Kidney (tissue), 14 donors: ENCODE data around the gene SLC43A1. TPM values are rescaled to one million over a fixed set of nuclear protein-coding genes. Genes with fewer than 3 reads are reported as not detected.

Source experiments
- DNase-seq, 5 donors: peaks; one replicate each; pipeline ENCODE4 v3.0.0-alpha.2; 2013 to 2020
- FAIRE-seq: peaks from 2 replicates; lab custom pipeline; 2012; peaks lifted over from hg19 to GRCh38; lab: Jason Lieb, UNC
- H3K27ac ChIP-seq, 2 donors: one replicate each; pipeline ENCODE4 v1.7.0; 2013; ENCODE audit warnings: low read depth in 2 of 2, low read length in 2 of 2, inconsistent platforms in 1 of 2
- H3K27me3 ChIP-seq: one replicate; pipeline ENCODE4 v1.7.1; 2013; ENCODE audit warnings: low read length, inconsistent platforms; ENCODE audit not compliant: control insufficient read depth, insufficient read depth
- H3K36me3 ChIP-seq, 3 donors: one replicate each; pipeline versions ENCODE4 v1.7.0 to v1.7.1; 2013; ENCODE audit warnings: low read length in 3 of 3, control low read depth in 1 of 3, inconsistent platforms in 1 of 3; ENCODE audit not compliant: insufficient read depth in 3 of 3, control insufficient read depth in 2 of 3
- H3K4me1 ChIP-seq, 3 donors: one replicate each; pipeline versions ENCODE4 v1.7.0 to v1.7.1; 2013; ENCODE audit warnings: low read length in 3 of 3, inconsistent platforms in 1 of 3, low read depth in 1 of 3; ENCODE audit not compliant: control insufficient read depth in 2 of 3, insufficient read depth in 2 of 3
- H3K4me3 ChIP-seq, 3 donors: one replicate each; pipeline versions ENCODE4 v1.7.0 to v1.8.1; 2013; ENCODE audit warnings: low read length in 3 of 3, control low read depth in 1 of 3, inconsistent platforms in 1 of 3
- H3K9ac ChIP-seq, 3 donors: one replicate each; pipeline versions ENCODE4 v1.7.0 to v1.7.1; 2013; ENCODE audit warnings: low read length in 3 of 3, control low read depth in 1 of 3, inconsistent platforms in 1 of 3
- H3K9me3 ChIP-seq, 3 donors: one replicate each; pipeline versions ENCODE4 v1.7.0 to v1.7.1; 2013; ENCODE audit warnings: low read length in 3 of 3, control low read depth in 1 of 3, inconsistent platforms in 1 of 3; ENCODE audit not compliant: control insufficient read depth in 2 of 3, insufficient read depth in 1 of 3
- CTCF ChIP-seq: IDR thresholded peaks from 3 replicates; pipeline ENCODE4 v1.5.1; 2012; ENCODE audit warnings: mild to moderate bottlenecking, moderate library complexity, borderline replicate concordance; ENCODE audit not compliant: insufficient read depth; ENCODE audit errors: extremely low read depth
- intact Hi-C: fragments of 100-400 bp; cut with DNase I; formaldehyde crosslinking; loops from one replicate; pipeline ENCODE4 v1.11.1; 2022
- polyA plus RNA-seq: library from polyadenylated mRNA; stranded (reverse); fragments of 350-450 nt; fragmentation: Illumina TruSeq; extraction: RNeasy Lipid Tissue Mini Kit (QIAGEN cat#74804); gene quantifications from one replicate; pipeline ENCODE4 v1.2.3, GENCODE V29; 2014; ENCODE audit warnings: low read depth, low replicate concordance; ENCODE audit not compliant: insufficient read depth
- total RNA-seq: library from RNA; stranded (reverse); fragmentation: NEBNext Ultra II Directional; extraction: Animal tissue kit (Norgen Biotek cat#: 25700); gene quantifications from one replicate; pipeline ENCODE4 v1.2.1, GENCODE V29; 2021
- donor health status: control.
- donor health status: control.
- donor health status: control.
- donor health status: control.
- donor health status: control.
- donor health status: DM: yes; HTN: yes; CAD: no.
- donor health status: Normal renal cell carcinoma (clear cell type).

Gene SLC43A1
- total and polyA plus RNA-seq, 2 donors from 2014 or later, result 4.1 to 16.6 TPM

GRCh38 chr11:57484141-57484710 is 31.3 kb downstream of the SLC43A1 start:
- peaks cover 0 to 7% (median 0%) of the 10 kb centered on the region in 3 donors for H3K4me1 ChIP-seq
- no peak overlapping the region for H3K27ac ChIP-seq
- DNase-seq, result no peak
- H3K9me3 ChIP-seq, result no peaks in the 10 kb centered on the region
- H3K4me3 ChIP-seq, result no peak overlapping the region
- no peak for TF ChIP-seq CTCF
- FAIRE-seq, result no peak
- no peaks in the 10 kb centered on the region for H3K27me3 ChIP-seq
- no peak overlapping the region for H3K9ac ChIP-seq
- peaks cover 0 to 5% (median 3%) of the 10 kb centered on the region in 3 donors for H3K36me3 ChIP-seq
- intact Hi-C loops, result no loop called here

- DNase-seq (peak in 1 of 5 donors; percentile 22), FAIRE-seq (no peak)
- no peak for TF ChIP-seq CTCF
- Histone ChIP-seq H3K27ac (no peak overlapping the region), H3K4me3 (no peak overlapping the region), H3K9ac (no peak overlapping the region), H3K4me1 (peaks cover 0 to 7% (median 0%) of the 10 kb centered on the region in 3 donors), H3K9me3 (no peaks in the 10 kb centered on the region), H3K27me3 (no peaks in the 10 kb centered on the region), H3K36me3 (peaks cover 0 to 3% (median 0%) of the 10 kb centered on the region in 3 donors)
- intact Hi-C loops, result no loop called here
These were observed 32.0 kb downstream of the SLC43A1 start for GRCh38 chr11:57483562-57483918.

GRCh38 chr11:57482782-57483561 is 32.5 kb downstream of the SLC43A1 start:
- DNase-seq, result peak; percentile 79 to 89 (median 82)
- FAIRE-seq, result no peak
- peak; percentile 55 for TF ChIP-seq CTCF
- Histone ChIP-seq H3K27ac (no peak overlapping the region), H3K4me3 (peak overlapping the region in 2 of 3 donors; percentile 26 to 36), H3K36me3 (peaks cover 0 to 3% (median 0%) of the 10 kb centered on the region in 3 donors), H3K27me3 (no peaks in the 10 kb centered on the region), H3K9me3 (no peaks in the 10 kb centered on the region), H3K4me1 (peaks cover 0 to 7% (median 0%) of the 10 kb centered on the region in 3 donors), H3K9ac (no peak overlapping the region)
- intact Hi-C loops, result no loop called here
